Neural cell (in vitro differentiated cells): ENCODE results near the gene PTAFR. TPM values are rescaled to one million over a fixed set of nuclear protein-coding genes. Genes with fewer than 3 reads are reported as not detected.

Source experiments
- H2AFZ ChIP-seq: fragments of 200-600, 300-800 bp; sonication (generic), shearing (Covaris generic); 2 replicates; pipeline ENCODE4 v1.6.0; 2014; ENCODE audit warnings: low read depth, mild to moderate bottlenecking, antibody characterized with exemption, low read length, moderate library complexity
- H3F3A ChIP-seq: fragments of 200-600 bp; shearing (Covaris generic); 2 replicates; pipeline ENCODE4 v1.6.1; 2016; ENCODE audit warnings: mild to moderate bottlenecking, moderate library complexity, mixed read lengths, antibody characterized with exemption, low read length; ENCODE audit not compliant: insufficient read depth, poor library complexity, severe bottlenecking
- H3K27ac ChIP-seq: fragments of 200-600, 300-800 bp; sonication (generic), shearing (Covaris generic); 2 replicates; pipeline ENCODE4 v1.5.1; 2014; ENCODE audit warnings: mild to moderate bottlenecking, low read length, moderate library complexity
- H3K27me3 ChIP-seq: fragments of 300-800, 200-600 bp; sonication (generic), shearing (Covaris generic); 2 replicates; pipeline ENCODE4 v1.6.0; 2014; ENCODE audit warnings: mild to moderate bottlenecking, low read depth, low read length, moderate library complexity; ENCODE audit not compliant: insufficient read depth
- H3K36me3 ChIP-seq: fragments of 300-800, 200-600 bp; sonication (generic), shearing (Covaris generic); 2 replicates; pipeline ENCODE4 v1.5.1; 2014; ENCODE audit warnings: mild to moderate bottlenecking, antibody characterized with exemption, low read length, moderate library complexity; ENCODE audit not compliant: insufficient read depth
- H3K4me2 ChIP-seq: fragments of 300-800, 200-600 bp; sonication (generic), shearing (Covaris generic); 2 replicates; pipeline ENCODE4 v1.6.0; 2014; ENCODE audit warnings: mild to moderate bottlenecking, low read length
- H3K4me3 ChIP-seq: fragments of 300-800, 200-600 bp; sonication (generic), shearing (Covaris generic); 2 replicates; pipeline ENCODE4 v1.5.1; 2014; ENCODE audit warnings: mild to moderate bottlenecking, low read length, moderate library complexity
- H3K79me2 ChIP-seq: fragments of 200-600 bp; shearing (Covaris generic); replicated peaks from 2 replicates; pipeline ENCODE4 v1.6.0; 2014; ENCODE audit warnings: mild to moderate bottlenecking, low read length, moderate library complexity; ENCODE audit not compliant: insufficient read depth
- H3K9ac ChIP-seq: fragments of 300-800, 200-600 bp; sonication (generic), shearing (Covaris generic); 2 replicates; pipeline ENCODE4 v1.6.1; 2016; ENCODE audit warnings: mild to moderate bottlenecking, low read length, mixed read lengths
- H3K9me2 ChIP-seq: fragments of 200-600 bp; shearing (Covaris generic); 2 replicates; pipeline ENCODE4 v1.6.1; 2016; ENCODE audit warnings: mild to moderate bottlenecking, low read length, mixed read lengths; ENCODE audit not compliant: insufficient read depth
- H3K9me3 ChIP-seq: fragments of 200-600, 300-800 bp; sonication (generic), shearing (Covaris generic); 2 replicates; pipeline ENCODE4 v1.6.1; 2016; ENCODE audit warnings: mild to moderate bottlenecking, mixed run types, low read length, moderate library complexity, mixed read lengths
- H4K20me1 ChIP-seq: fragments of 200-600 bp; shearing (Covaris generic); 2 replicates; pipeline ENCODE4 v1.6.1; 2016; ENCODE audit warnings: mild to moderate bottlenecking, mixed run types; ENCODE audit not compliant: insufficient read depth
- CTCF ChIP-seq: fragments of 450-650 bp; IDR thresholded peaks from 2 replicates; pipeline ENCODE4 v1.5.1; 2014; ENCODE audit warnings: antibody characterized with exemption, mild to moderate bottlenecking, moderate library complexity; ENCODE audit not compliant: poor library complexity, severe bottlenecking
- EP300 ChIP-seq: fragments of 450-650 bp; conservative IDR thresholded peaks from 2 replicates; pipeline ENCODE4 v1.6.1; 2014; ENCODE audit warnings: antibody characterized with exemption, mild to moderate bottlenecking, moderate library complexity; ENCODE audit not compliant: poor library complexity, severe bottlenecking
- EZH2 ChIP-seq: fragments of 200-600, 300-800 bp; shearing (Covaris generic), sonication (generic); IDR thresholded peaks from 2 replicates; pipeline ENCODE4 v1.6.1; 2014; ENCODE audit warnings: antibody characterized with exemption, low read length, borderline replicate concordance, mild to moderate bottlenecking; ENCODE audit not compliant: insufficient read depth, poor library complexity, severe bottlenecking
- MXI1 ChIP-seq: fragments of 450-650 bp; conservative IDR thresholded peaks from 2 replicates; pipeline ENCODE4 v1.6.1; 2014; ENCODE audit warnings: antibody characterized with exemption, mild to moderate bottlenecking; ENCODE audit not compliant: poor library complexity, severe bottlenecking
- POLR2AphosphoS5 ChIP-seq: IDR thresholded peaks from 2 replicates; pipeline ENCODE4 v1.6.1; 2012
- RAD21 ChIP-seq: fragments of 450-650 bp; conservative IDR thresholded peaks from 2 replicates; pipeline ENCODE4 v1.6.1; 2014; ENCODE audit warnings: antibody characterized with exemption, mild to moderate bottlenecking, moderate library complexity
- REST ChIP-seq: IDR thresholded peaks from 2 replicates; pipeline ENCODE4 v1.6.1; 2012; ENCODE audit warnings: borderline replicate concordance
- SMC3 ChIP-seq: fragments of 450-650 bp; conservative IDR thresholded peaks from 2 replicates; pipeline ENCODE4 v1.6.1; 2014; ENCODE audit warnings: antibody characterized with exemption, mild to moderate bottlenecking, moderate library complexity; ENCODE audit not compliant: poor library complexity
- TAF1 ChIP-seq: IDR thresholded peaks from 2 replicates; pipeline ENCODE4 v1.6.1; 2012; ENCODE audit warnings: low read depth
- polyA plus RNA-seq: library from polyadenylated mRNA; depleted of rRNA; stranded (reverse); fragments of >200 nt; gene quantifications from 2 replicates; pipeline ENCODE4 v1.2.3, GENCODE V29; 2014

The PTAFR gene
- polyA plus RNA-seq, 1 donor from 2014 or later: 0.30 TPM

- TF ChIP-seq RAD21: no peak
- TF ChIP-seq TAF1: no peak
- no peak for TF ChIP-seq EP300
- TF ChIP-seq SMC3: no peak
- TF ChIP-seq MXI1: no peak
- no peak for TF ChIP-seq REST
- TF ChIP-seq CTCF: no peak
- TF ChIP-seq POLR2AphosphoS5: no peak
- TF ChIP-seq EZH2: no peak
- Histone ChIP-seq H3K9me2 (no peaks in the 10 kb centered on the region), H3K9me3 (no peaks in the 10 kb centered on the region), H3K4me2 (no peak overlapping the region), H3K79me2 (no peaks in the 10 kb centered on the region), H3K36me3 (no peaks in the 10 kb centered on the region), H4K20me1 (no peaks in the 10 kb centered on the region), H3K4me3 (no peak overlapping the region), H3F3A (no peaks in the 10 kb centered on the region), H2AFZ (no peak overlapping the region), H3K27ac (no peak overlapping the region), H3K9ac (no peak overlapping the region), H3K27me3 (no peaks in the 10 kb centered on the region)
Measured at GRCh38 chr1:28110555-28110954, 65.9 kb downstream of the PTAFR start.

- no peaks in the 10 kb centered on the region for H3K27me3 ChIP-seq
- no peaks in the 10 kb centered on the region for H3K9me2 ChIP-seq
- no peaks in the 10 kb centered on the region for H4K20me1 ChIP-seq
- H3K79me2 ChIP-seq: no peaks in the 10 kb centered on the region
- H3K4me2 ChIP-seq: no peak overlapping the region
- H3K27ac ChIP-seq: no peak overlapping the region
- no peaks in the 10 kb centered on the region for H3F3A ChIP-seq
- no peaks in the 10 kb centered on the region for H3K36me3 ChIP-seq
- no peak overlapping the region for H3K9ac ChIP-seq
- H2AFZ ChIP-seq: no peak overlapping the region
- H3K4me3 ChIP-seq: no peak overlapping the region
- no peaks in the 10 kb centered on the region for H3K9me3 ChIP-seq
- no peak for TF ChIP-seq RAD21
- TF ChIP-seq REST: no peak
- TF ChIP-seq EP300: no peak
- no peak for TF ChIP-seq TAF1
Measured at GRCh38 chr1:28109639-28110038, 66.9 kb downstream of the PTAFR start.
